HG03280 (cell line): ENCODE results near the gene FER.
"Not testable (repeated sequence)": the region's sequence is repeated elsewhere in the genome, so short reads cannot be mapped to it uniquely, and the experiment has no call there.

Experiments used
- ATAC-seq: cut with Tn5 transposase; IDR thresholded peaks from one replicate; pipeline ENCODE4 v1.9.1; 2021; ENCODE audit warnings: mild to moderate bottlenecking, moderate library complexity; ENCODE audit not compliant: unreplicated experiment

The FER gene

GRCh38 chr5:108743846-108744245, 3.9 kb upstream of the FER start:
- ATAC-seq, result no peak

- no peak for ATAC-seq
Measured at GRCh38 chr5:108747111-108747773, 455 bp upstream of the FER start.

GRCh38 chr5:108748401-108749127, 867 bp downstream of the FER start:
- ATAC-seq, result peak; percentile 98

DNA sequence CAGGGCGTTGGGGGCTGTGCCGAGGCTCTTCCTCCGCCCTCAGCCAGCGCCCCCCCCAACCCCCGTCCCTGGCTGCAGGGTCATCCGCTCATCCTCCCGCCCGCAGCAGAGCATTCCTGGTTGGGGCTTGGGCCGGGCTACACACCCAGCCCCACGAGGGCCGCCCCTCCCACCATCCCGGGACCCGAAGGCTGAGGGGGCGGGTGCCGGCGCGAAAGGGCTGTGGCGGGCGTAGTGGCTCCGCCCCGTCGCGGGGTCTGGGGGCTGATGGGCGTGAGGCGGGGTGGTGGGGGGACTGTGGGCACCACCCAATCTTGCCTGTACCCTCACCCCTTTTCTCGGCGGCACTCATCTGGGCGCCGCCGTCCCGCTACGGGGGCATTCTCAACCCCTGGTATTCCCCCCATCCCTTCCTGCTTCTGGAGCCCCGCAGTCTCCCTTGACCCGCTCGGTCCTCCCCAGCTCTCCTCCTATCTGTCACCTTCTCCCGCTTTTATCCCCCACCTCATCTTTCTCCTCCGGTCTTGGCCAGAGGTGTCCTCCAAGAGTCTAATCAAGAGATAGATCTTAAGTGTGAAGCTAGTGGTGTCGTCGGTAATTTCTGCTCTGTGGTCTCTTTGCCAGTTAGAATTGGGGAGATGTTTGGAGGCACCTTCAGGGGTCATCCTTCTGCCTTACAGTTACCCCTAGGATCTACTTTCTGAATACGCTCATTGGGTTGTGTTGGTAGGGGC, 1.6 kb downstream of the FER start:
- peak; percentile 28 for ATAC-seq

DNA sequence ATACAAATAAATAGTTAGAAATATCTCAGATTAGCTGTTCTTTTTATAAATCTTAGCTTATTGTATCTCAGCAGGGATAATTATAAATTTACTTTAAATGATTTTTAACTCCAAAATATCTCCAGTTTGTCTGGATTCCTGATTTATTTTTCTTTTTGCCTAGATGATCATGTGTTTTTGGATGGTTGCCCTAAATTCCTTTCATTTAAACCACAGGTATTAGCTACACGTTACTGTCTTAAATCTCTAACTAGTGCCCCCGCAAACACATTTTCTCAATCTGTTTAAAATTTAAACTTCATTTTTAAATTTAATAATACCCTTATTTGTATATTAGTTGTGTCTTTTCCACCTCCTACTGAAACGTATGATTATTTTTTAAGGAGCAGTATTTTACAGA, 5.6 kb downstream of the FER start:
- ATAC-seq, result no peak

DNA sequence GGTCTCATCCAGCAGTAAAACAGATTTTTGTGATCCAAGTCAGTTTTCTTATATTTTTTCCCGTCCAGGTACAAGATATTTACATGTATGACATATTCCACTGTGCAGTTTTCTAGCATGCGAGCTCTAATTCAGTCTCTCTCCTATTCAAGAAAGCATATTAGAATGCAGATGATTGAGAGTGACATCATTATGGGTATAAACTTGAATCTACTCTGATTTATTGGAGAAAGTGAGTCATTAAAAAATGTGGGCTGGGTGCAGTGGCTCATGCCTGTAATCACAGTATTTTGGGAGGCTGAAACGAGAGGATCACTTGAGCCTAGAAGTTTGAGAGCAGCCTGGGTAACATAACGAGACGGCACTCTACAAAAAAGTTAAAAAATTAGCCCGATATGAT, 6.2 kb downstream of the FER start:
- no peak for ATAC-seq

DNA sequence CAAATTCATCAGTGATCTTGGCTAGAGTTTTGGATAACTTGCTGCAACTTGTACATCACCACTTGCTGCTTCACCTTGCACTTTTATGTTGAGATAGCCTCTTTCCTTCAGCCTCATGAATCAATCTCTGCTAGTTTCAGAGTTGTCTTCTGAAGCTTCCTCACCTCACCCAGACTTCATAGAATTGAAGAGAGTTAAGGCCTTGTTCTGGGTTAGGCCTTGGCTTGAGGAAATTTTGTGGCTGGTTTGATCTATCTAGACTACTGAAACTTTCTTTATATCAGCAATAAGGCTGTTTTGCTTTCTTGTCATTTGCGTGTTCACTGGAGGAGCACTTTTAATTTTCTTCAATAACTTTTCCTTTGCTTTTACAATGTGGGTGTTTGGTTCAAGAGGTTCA, 12.8 kb downstream of the FER start:
- ATAC-seq, result no peak

DNA sequence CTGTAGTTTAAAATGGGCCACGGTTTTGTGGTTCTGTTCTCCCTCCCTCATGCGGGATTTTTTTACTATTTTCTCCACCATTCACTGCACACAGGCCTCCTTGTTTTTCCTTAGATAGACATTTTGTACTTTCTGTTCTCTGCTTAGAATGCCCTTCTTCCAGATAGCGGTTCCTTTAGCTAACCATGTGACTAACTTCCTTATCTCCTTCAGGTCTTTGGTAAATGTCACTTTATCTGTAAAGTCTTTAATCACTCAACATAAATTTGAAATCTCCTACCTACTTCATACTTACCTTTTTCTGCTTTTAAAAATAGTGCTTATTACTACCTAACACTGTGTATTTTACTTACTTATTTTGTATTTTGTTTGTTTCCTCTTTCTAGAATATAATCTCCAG, 15.0 kb downstream of the FER start:
- ATAC-seq, result no peak

DNA sequence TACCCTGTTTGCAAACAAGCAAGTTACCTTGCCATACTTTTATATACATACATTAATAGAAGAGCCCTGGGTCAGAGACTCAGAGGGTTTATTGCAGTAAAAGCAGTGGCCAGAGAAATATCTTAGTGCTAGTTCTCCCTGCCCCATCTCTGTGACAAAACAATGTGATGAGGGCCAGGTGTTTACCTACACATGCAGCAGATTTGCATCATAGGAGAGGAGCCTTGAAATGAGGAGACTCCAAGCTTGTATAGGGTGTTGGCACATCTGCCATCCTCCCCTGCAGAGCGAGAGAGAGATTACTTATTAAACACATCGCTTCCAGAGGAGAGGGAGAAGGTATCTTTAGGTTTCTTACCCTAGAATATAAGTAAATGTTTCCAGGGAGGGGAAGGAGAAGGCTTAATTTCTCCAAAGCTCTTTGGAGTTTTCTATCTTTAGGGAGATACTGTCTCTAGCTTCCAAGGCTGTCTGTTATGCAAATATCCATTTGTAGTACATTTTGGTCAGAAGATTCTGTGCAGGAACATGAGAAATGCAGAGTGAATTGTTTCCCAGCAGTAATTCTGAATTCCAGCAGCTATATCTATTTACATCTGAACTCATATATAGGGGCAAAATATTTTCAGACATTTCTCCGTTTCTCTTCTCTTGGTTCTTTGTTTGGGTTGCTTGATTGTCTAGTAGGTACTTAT, 15.7 kb downstream of the FER start:
- no peak for ATAC-seq

DNA sequence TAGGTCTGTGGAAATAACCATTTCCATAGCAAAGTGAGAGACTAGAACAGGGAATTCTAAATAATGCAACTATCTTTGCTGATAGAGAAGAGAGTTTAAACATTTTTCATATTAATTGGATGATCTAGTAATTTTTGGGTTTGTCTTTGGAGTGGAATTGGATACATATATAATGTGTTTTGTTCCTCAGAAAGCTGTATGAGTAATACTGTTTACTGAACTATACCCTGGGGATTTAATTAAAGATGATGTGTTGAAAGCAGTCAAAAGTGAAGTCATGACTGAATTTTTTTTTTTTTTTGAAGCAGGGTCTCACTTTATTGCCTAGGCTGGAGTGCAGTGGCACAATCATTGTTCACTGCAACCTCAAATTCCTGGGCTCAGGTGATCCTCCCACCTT, 17.9 kb downstream of the FER start:
- ATAC-seq, result no peak

- ATAC-seq, result not testable (repeated sequence)
Measured at GRCh38 chr5:108766916-108767315, 19.2 kb downstream of the FER start.

GRCh38 chr5:108769352-108769751, 21.7 kb downstream of the FER start:
- ATAC-seq, result no peak

DNA sequence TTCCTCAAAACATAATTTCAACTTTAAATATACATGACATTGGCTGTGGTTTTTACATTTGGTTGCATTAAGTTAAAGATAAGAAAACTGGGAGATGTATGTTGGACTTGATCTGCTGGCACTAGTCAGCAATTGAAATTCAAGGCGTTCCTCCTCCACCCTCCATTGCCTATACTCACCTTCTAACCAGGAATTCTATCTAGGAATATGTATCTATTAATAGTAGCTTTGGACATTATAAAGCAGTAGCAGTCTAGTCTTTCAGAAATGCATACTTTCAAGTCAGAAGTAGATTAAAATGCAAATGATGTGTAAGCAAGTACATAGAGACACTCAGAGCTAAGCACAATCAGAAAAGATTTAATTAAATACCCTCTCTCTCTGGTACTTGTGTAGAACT, 24.9 kb downstream of the FER start:
- no peak for ATAC-seq

DNA sequence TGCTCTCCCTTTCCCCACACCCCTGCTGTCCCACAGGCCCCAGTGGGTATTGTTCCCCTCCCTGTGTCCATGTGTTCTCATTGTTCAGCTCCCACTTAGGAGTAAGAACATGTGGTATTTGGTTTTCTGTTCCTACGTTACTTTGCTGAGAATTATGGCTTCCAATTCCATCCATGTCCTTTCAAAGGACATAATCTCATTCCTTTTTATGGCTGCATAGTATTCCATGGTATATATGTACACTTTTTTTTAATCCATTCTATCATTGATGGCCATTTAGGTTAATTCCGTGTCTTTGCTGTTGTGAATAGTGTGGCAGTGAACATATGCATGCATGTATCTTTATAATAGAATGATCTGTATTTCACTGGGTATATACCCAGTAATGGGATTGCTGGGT, 25.6 kb downstream of the FER start:
- no peak for ATAC-seq

DNA sequence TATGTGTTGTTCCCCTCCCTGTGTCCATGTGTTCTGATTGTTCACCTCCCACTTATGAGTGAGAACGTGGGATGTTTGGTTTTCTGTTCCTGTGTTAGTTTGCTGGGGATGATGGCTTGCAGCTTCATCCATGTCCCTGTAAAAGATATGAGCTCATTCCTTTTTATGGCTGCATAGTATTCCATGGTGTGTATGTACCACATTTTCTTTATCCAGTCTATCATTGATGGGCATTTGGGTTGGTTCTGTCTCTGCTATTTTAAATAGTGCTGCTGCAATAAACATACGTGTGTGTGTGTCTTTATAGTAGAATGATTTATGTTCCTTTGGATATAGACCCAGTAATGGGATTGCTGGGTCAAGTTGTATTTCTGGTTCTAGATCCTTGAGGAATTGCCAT, 26.4 kb downstream of the FER start:
- ATAC-seq, result not testable (repeated sequence)

- not testable (repeated sequence) for ATAC-seq
Measured at GRCh38 chr5:108777582-108777981, 29.9 kb downstream of the FER start.

DNA sequence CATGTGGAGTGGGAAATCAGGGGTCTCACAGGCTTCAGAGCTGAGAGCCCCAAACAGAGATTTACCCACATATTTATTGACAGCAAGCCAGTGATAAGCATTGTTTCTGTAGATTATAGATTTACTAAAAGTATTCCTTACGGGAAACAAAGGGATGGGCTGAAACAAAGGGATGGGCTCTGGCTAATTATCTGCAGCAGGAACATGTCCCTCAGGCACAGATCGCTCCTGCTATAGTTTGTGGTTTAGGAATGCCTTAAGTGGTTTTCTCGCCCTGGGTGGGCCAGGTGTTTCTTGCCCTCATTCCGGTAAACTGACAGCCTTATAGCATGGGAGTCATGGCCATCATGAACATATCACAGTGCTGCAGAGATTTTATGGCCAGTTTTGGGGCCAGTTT, 36.9 kb downstream of the FER start:
- not testable (repeated sequence) for ATAC-seq

- no peak for ATAC-seq
Measured at GRCh38 chr5:108786806-108787483, 39.2 kb downstream of the FER start.

GRCh38 chr5:108788142-108788541, 40.4 kb downstream of the FER start:
- ATAC-seq, result no peak

- ATAC-seq, result no peak
Measured at GRCh38 chr5:108793207-108793606, 45.5 kb downstream of the FER start.

DNA sequence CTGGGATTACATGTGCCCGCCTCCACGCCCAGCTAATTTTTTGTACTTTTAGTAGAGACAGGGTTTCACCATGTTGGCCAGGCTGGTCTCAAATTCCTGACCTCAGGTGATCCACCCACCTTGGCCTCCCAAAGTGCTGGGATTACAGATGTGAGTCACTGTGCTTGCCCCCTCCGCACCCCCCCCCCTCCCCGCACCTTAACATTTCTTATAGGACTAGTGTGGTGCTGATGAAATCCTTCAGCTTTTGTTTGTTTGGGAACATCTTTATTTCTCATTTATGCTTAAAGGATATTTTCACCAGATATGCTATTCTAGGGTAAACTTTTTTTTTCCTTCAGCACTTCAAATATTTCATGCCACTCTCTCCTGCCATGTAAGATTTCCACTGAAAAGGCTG, 46.7 kb downstream of the FER start:
- ATAC-seq, result not testable (repeated sequence)
